Occipital lobe (tissue), 2 donors: ENCODE results near the gene SLC27A6. TPM values are rescaled to one million over a fixed set of nuclear protein-coding genes. Genes with fewer than 3 reads are reported as not detected.
"Not testable (repeated sequence)": the region's sequence is repeated elsewhere in the genome, so short reads cannot be mapped to it uniquely, and the experiment has no call there.

ENCODE experiments used
- DNase-seq: peaks from one replicate; lab custom pipeline; 2025; lab: John Stamatoyannopoulos, UW
- total RNA-seq: library from RNA; depleted of rRNA; stranded (reverse); fragments of >200 nt; gene quantifications from one replicate; pipeline ENCODE4 v1.2.3, GENCODE V29; 2014

Gene SLC27A6
- total RNA-seq, 1 donor from 2014 or later = 0.62 TPM

GRCh38 chr5:129001841-129002526 lies 36.7 kb downstream of the SLC27A6 start:
- DNase-seq = no peak

- no peak for DNase-seq
Measured at GRCh38 chr5:129002527-129002842, 37.2 kb downstream of the SLC27A6 start.

- no peak for DNase-seq
Measured at GRCh38 chr5:129003232-129003631, 37.9 kb downstream of the SLC27A6 start.

GRCh38 chr5:129014185-129014584 lies 48.9 kb downstream of the SLC27A6 start:
- DNase-seq = no peak

GRCh38 chr5:129018837-129019236 lies 53.5 kb downstream of the SLC27A6 start:
- DNase-seq = no peak

- no peak for DNase-seq
Measured at GRCh38 chr5:129019401-129019908, 54.2 kb downstream of the SLC27A6 start.

- no peak for DNase-seq
Measured at GRCh38 chr5:129020683-129021082, 55.4 kb downstream of the SLC27A6 start.

- no peak for DNase-seq
Measured at GRCh38 chr5:129021744-129022143, 56.5 kb downstream of the SLC27A6 start.

GRCh38 chr5:129022599-129022998 lies 57.3 kb downstream of the SLC27A6 start:
- DNase-seq = no peak

- DNase-seq = no peak
Measured at GRCh38 chr5:129027260-129027659, 62.0 kb downstream of the SLC27A6 start.

GRCh38 chr5:129031886-129032683 lies 66.8 kb downstream of the SLC27A6 start:
- no peak for DNase-seq

- not testable (repeated sequence) for DNase-seq
Measured at GRCh38 chr5:129036257-129036656, 71.0 kb downstream of the SLC27A6 start.

GRCh38 chr5:129041196-129041881 lies 76.1 kb downstream of the SLC27A6 start:
- DNase-seq = no peak

GRCh38 chr5:129042306-129042705 lies 77.0 kb downstream of the SLC27A6 start:
- DNase-seq = no peak

GRCh38 chr5:129043894-129044293 lies 78.6 kb downstream of the SLC27A6 start:
- no peak for DNase-seq

- no peak for DNase-seq
Measured at GRCh38 chr5:129046151-129046550, 80.9 kb downstream of the SLC27A6 start.

- DNase-seq = no peak
Measured at GRCh38 chr5:129048509-129048908, 83.2 kb downstream of the SLC27A6 start.

- no peak for DNase-seq
Measured at GRCh38 chr5:129049126-129049799, 84.0 kb downstream of the SLC27A6 start.

GRCh38 chr5:129051283-129051682 lies 86.0 kb downstream of the SLC27A6 start:
- no peak for DNase-seq

- no peak for DNase-seq
Measured at GRCh38 chr5:129053438-129053837, 88.2 kb downstream of the SLC27A6 start.

GRCh38 chr5:129057329-129057728 lies 92.0 kb downstream of the SLC27A6 start:
- no peak for DNase-seq

- DNase-seq = no peak
Measured at GRCh38 chr5:129061849-129062248, 96.6 kb downstream of the SLC27A6 start.
